ENCODE measurements around the gene LRRC42.

GRCh38 chr1:53964109-53964508 lies 18.0 kb downstream of the LRRC42 start:
- TF ChIP-seq POLR2A (IDR thresholded peaks at IDR 0.05) (no peak), CTCF (IDR thresholded peaks at IDR 0.05) (no peak), EP300 (IDR thresholded peaks at IDR 0.05) (no peak)
